Measurements from ENCODE around the gene MET.
"Not testable (repeated sequence)": the region's sequence is repeated elsewhere in the genome, so short reads cannot be mapped to it uniquely, and the experiment has no call there.

MET gene

DNA sequence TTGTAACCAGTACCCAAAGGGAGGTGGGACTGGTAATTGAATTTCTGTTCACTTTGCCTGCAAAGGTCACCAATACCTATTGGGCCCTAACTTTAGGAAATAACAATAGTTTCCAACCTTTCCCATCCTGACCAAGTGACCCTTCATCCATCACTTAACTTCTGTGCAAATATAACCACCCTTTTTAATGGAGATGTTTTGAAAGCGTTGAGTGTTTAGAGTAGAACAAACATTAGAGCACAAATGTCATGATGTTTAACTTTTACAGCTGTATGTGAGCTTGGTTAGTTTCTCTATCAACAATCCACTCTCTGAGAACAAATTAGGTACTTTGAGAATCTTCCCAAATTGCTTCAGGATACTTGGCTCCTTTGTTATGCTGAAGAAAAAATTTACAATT is 66.4 kb downstream of the MET start:
- TF ChIP-seq, protein P1, sequence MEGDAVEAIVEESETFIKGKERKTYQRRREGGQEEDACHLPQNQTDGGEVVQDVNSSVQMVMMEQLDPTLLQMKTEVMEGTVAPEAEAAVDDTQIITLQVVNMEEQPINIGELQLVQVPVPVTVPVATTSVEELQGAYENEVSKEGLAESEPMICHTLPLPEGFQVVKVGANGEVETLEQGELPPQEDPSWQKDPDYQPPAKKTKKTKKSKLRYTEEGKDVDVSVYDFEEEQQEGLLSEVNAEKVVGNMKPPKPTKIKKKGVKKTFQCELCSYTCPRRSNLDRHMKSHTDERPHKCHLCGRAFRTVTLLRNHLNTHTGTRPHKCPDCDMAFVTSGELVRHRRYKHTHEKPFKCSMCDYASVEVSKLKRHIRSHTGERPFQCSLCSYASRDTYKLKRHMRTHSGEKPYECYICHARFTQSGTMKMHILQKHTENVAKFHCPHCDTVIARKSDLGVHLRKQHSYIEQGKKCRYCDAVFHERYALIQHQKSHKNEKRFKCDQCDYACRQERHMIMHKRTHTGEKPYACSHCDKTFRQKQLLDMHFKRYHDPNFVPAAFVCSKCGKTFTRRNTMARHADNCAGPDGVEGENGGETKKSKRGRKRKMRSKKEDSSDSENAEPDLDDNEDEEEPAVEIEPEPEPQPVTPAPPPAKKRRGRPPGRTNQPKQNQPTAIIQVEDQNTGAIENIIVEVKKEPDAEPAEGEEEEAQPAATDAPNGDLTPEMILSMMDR (IDR thresholded peaks at IDR 0.05; ENCODE audit: insufficient read depth, low read depth, low read length, missing control alignments), result no peak
- H3K4me3 ChIP-seq (ENCODE audit: low read depth, low read length), result no peak overlapping the region
- no peak for DNase-seq (ENCODE audit: low read depth)

- DNase-seq (ENCODE audit: low read depth), result no peak
- no peak overlapping the region for H3K4me3 ChIP-seq (ENCODE audit: low read depth, low read length)
- TF ChIP-seq, protein P1 (IDR thresholded peaks at IDR 0.05; ENCODE audit: insufficient read depth, low read depth, low read length, missing control alignments), result no peak
These were observed 67.3 kb downstream of the MET start for GRCh38 chr7:116739307-116739706.

- DNase-seq (ENCODE audit: low read depth), result no peak
- TF ChIP-seq, protein P1 (IDR thresholded peaks at IDR 0.05; ENCODE audit: insufficient read depth, low read depth, low read length, missing control alignments), result no peak
- H3K4me3 ChIP-seq (ENCODE audit: low read depth, low read length), result no peak overlapping the region
These were observed 68.2 kb downstream of the MET start for GRCh38 chr7:116740231-116740630.

DNA sequence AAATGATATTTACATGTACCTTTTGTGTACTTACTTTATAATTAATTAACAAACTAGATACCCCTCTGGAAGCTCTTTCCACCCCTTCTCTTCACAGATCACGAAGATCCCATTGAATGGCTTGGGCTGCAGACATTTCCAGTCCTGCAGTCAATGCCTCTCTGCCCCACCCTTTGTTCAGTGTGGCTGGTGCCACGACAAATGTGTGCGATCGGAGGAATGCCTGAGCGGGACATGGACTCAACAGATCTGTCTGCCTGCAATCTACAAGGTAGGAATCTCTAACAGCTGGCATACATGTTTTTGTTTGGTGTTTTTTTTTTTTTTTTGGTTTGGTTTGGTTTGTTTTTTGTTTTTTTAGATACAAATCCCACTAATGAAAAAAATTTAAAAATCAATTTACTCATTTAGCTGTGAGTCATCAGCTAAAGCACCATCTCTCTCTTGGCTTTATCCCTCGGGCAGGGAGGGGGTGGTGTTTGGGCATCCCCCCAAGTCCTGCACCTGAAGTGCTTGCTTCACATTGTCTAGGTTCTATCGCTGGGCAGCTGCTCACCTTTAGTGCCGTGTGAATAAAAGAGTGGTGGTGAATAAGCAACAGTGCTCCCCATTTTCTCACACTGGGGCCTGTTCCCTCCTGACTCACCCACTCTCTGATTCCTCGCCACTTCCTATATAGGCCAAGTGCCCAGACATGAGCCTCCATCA is 68.9 kb downstream of the MET start:
- no peak overlapping the region for H3K4me3 ChIP-seq (ENCODE audit: low read depth, low read length)
- no peak for DNase-seq (ENCODE audit: low read depth)
- TF ChIP-seq, protein P1 (IDR thresholded peaks at IDR 0.05; ENCODE audit: insufficient read depth, low read depth, low read length, missing control alignments), result no peak

- DNase-seq (ENCODE audit: low read depth), result no peak
- TF ChIP-seq, protein P1 (IDR thresholded peaks at IDR 0.05; ENCODE audit: insufficient read depth, low read depth, low read length, missing control alignments), result no peak
- H3K4me3 ChIP-seq (ENCODE audit: low read depth, low read length), result no peak overlapping the region
These were observed 69.8 kb downstream of the MET start for GRCh38 chr7:116741625-116742316.

DNA sequence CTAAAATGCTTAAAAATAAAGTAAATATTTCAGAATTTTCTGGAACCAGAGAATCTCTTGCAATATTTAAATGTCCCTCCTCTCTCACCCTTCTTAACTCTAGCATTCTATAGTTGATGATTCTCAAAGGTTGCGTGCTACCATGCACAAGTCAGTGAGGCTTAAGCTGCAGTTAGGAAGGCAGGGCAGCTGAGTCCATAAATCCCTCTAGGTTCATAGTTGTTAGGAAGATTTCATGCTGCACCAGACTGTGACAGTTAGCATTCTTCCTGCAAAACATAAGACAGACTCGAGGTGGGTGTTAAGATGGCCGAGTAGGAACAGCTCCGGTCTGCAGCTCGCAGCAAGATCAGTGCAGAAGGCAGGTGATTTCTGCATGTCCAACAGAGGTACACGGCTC is 70.6 kb downstream of the MET start:
- no peak overlapping the region for H3K4me3 ChIP-seq (ENCODE audit: low read depth, low read length)
- TF ChIP-seq, protein P1 (IDR thresholded peaks at IDR 0.05; ENCODE audit: insufficient read depth, low read depth, low read length, missing control alignments), result no peak
- DNase-seq (ENCODE audit: low read depth), result no peak

DNA sequence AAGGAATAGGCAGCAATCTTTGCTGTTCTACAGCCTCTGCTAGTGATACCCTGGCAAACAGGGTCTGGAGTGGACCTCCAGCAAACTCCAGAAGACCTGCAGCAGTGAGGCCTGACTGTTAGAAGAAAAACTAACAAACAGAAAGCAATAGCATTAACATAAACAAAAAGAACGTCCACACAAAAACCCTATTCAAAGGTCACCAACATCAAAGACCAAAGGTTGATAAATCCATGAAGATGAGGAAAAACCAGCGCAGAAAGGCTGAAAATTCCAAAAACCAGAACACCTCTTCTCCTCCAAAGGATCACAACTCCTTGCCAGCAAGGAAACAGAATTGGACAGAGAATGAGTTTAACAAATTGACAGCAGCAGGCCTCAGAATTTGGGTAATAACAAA is 71.8 kb downstream of the MET start:
- DNase-seq (ENCODE audit: low read depth); H3K4me3 ChIP-seq (ENCODE audit: low read depth, low read length): not testable (repeated sequence)

DNA sequence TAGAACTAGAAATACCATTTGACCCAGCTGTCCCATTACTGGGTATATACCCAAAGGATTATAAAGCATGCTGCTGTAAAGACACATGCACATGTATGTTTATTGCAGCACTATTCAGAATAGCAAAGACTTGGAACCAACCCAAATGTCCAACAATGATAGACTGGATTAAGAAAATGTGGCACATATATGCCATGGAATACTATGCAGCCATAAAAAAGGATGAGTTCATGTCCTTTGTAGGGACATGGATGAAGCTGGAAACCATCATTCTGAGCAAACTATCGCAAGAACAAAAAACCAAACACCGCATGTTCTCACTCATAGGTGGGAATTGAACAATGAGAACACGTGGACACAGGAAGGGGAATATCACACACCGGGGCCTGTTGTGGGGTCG is 74.4 kb downstream of the MET start:
- DNase-seq (ENCODE audit: low read depth), result not testable (repeated sequence)

DNA sequence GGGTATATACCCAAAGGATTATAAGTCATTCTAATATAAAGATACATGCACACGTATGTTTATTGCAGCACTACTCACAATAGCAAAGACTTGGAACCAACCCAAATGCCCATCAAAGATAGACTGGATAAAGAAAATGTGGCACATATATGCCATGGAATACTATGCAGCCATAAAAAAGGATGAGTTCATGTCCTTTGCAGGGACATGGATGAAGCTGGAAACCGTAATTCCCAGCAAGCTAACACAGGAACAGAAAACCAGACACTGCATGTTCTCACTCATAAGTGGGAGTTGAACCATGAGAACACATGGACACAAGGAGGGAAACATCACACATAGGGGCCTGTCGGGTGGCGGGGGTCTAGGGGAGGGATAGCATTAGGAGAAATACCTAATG is 79.1 kb downstream of the MET start:
- H3K4me3 ChIP-seq (ENCODE audit: low read depth, low read length); DNase-seq (ENCODE audit: low read depth): not testable (repeated sequence)

More for the DNA sequence above, 74.4 kb downstream of the MET start:
- H3K4me3 ChIP-seq (ENCODE audit: low read depth, low read length), result not testable (repeated sequence)
